Islet of Langerhans (tissue), 1 donor: Measurements from ENCODE around the gene PRKCH.

ENCODE experiments used
- FAIRE-seq: peaks from one replicate; lab custom pipeline; 2011; peaks lifted over from hg19 to GRCh38; lab: Jason Lieb, UNC

The PRKCH gene

DNA sequence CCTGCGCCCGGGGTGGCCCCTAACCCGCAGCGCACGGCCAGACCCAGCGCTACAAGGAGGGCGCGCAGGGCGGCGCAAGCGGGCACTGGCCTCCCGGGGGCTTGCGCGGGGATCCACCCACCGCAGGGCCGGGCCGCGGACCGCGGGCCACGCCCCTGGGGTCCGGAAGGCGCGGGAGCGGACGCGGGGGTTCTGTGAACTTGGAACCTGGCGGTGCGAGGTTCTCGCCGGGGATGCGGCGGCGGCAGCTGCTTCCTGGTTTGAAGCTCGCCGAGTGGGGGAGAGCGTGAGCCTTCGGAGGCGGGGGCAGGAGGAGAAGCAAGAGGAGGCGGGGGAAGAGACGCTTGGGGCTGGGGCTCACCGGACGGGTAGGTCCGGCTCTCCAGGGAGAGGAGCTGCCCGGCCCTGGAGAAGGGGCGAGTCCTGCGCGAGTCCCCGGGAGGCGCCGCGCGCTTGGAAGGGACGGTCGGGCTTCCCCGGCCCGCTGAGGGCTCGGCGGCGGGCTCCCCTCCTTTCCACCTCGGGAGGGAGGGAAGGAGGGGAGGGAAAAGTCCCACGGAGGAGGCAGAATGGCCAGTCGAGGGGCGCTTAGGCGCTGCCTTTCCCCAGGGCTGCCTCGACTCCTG, at the start of gene PRKCH:
TSS of gene PRKCH (plus strand) at position 195 of the 626 bp plus-strand sequence. CDS start 523 bp downstream, outside the sequence.
- no peak for FAIRE-seq

DNA sequence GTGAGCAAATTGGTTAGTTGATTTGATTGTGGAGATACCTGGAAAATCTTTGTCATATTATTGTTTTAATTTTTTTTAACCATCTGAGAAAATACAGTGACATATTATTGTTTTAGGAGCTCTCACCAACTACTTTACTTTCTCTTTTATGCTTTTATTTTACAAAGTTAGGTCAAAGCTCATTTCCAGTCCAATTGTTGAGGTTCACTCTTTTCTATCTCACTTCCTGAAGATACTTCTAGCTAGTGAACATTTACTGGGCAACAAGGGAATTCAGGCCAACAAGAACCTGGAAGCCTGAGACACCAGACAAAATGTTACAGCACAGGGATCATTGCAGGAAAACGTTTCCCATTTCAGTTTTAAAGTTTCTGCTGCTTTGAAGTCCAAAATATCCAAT, 44.1 kb upstream of the PRKCH start:
- FAIRE-seq: peak; percentile 49

- FAIRE-seq: no peak
Measured at GRCh38 chr14:61277784-61278183, 43.6 kb upstream of the PRKCH start.

GRCh38 chr14:61279082-61279481, 42.3 kb upstream of the PRKCH start:
- FAIRE-seq: no peak

DNA sequence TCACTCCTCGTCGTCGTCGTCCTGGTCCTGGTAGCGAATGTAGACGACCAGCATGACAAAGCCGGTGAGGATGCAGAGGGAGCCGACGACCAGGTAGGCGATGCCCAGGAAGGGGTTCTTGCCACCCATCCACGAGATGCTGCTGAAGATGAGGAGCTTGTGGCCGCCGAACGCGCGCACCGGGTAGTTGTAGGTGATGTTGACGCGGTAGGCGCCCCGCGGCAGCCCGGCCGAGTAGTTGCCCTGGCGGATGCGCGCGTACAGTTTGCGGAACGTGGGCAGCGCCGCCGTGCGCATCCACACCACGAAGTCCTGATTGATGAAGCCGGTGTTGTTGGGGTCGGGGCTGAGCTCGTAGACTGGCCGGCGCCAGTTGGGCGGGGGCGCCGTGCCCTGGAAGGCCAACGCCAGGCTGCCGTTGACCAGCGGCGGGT, 41.3 kb upstream of the PRKCH start:
- FAIRE-seq: no peak

DNA sequence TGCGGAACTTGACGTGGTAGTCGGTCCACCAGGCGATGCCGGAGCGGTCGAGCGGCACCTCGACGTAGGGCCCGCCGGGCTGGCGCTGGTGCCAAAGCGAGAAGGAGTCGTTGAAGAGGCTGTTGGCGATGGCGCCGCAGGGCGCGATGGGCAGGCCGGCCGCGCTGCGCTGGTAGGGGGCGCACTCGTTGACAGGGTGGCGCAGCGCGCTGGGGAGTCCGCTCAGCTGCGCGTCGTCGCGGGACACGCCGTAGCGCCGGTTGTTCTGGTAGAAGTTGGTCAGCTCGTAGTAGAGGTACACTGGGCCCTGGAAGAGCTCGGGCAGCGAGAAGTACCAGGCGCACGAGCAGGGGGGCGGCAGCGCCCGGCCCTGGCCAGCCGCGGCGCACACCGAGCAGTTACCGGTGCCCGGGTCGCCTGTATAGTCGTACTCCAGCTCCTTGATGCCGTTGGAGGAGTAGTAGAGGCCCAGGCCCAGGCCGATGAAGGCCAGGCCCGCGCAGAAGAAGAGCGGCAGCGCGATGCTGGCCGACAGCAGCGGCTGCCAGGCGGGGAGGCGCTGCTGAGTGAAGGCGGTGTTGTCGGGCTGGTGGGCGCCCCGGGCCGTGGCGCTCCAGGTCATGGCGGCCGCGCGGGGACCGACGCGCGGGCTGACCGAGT, 40.7 kb upstream of the PRKCH start:
- no peak for FAIRE-seq

- FAIRE-seq: peak; percentile 91
Measured at GRCh38 chr14:61281186-61281947, 40.0 kb upstream of the PRKCH start, which contains the start of gene TMEM30B. Gene TMEM30B (minus strand): TSS chr14:61281338. CDS start chr14:61281147, 191 bp downstream.

GRCh38 chr14:61281948-61282275, 39.5 kb upstream of the PRKCH start:
- peak; percentile 84 for FAIRE-seq

- no peak for FAIRE-seq
Measured at GRCh38 chr14:61282746-61283145, 38.6 kb upstream of the PRKCH start.

DNA sequence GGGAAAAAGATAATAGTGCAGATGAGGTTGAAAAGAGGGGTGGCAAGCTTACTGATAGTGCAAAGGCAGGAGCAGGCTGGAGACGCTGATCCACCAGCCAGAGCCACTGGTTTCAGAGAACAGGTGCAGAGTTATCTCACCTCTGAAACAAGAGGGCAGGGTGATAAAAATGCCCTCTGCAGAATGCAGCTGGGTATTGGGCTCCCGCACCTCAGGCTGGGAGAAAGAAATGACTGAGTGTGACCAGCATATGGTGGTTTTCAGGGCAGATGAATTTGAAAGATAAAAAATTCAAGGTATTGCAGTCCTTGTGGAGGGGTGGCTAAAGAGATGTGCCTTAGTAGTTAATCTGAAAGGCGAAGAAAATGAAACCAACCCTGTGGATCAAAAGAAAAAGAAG, 37.4 kb upstream of the PRKCH start:
- no peak for FAIRE-seq

GRCh38 chr14:61285364-61285763, 36.0 kb upstream of the PRKCH start:
- FAIRE-seq: no peak

DNA sequence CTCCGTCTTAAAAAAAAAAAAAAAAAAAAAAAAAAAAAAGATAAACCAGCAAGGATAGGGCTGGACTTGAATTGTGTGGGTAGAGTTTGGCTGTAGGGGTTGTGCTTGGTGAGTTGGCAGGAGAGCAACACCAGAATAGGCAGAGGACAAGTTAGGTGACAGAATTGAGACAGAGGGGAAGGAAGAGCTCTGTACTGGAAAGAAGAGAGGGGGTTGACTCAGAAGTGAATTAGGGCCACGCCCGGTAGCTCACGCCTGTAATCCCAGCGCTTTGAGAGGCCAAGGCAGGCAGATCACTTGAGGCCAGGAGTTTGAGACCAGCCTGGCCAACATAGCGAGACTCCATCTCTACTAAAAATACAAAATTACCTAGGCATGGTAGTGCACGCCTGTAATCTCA, 34.2 kb upstream of the PRKCH start:
- no peak for FAIRE-seq

- no peak for FAIRE-seq
Measured at GRCh38 chr14:61288228-61288627, 33.2 kb upstream of the PRKCH start.

GRCh38 chr14:61288720-61289119, 32.7 kb upstream of the PRKCH start:
- no peak for FAIRE-seq

GRCh38 chr14:61290701-61291100, 30.7 kb upstream of the PRKCH start:
- no peak for FAIRE-seq

DNA sequence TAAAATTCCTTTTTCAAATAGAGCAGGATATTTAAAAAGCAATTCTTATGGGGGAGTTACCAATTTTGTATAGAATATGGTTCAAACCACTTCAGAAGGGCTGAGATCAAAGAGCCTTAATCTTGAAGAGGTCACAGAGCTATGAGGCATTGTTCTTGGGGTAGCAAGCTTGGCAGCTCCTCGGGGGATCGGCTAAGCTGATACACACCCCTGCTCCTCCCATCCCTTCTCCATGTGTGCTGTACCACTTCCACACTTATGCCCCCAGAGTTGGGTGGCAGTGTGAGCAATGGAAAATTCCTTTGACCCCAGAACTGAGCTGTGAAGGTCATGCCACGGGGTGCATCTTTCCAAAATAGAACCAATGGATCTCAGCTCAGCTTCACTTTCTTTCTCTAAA, 25.2 kb upstream of the PRKCH start:
- no peak for FAIRE-seq

GRCh38 chr14:61296719-61297502, 24.5 kb upstream of the PRKCH start:
- FAIRE-seq: peak; percentile 98

GRCh38 chr14:61297581-61297980, 23.8 kb upstream of the PRKCH start:
- no peak for FAIRE-seq

DNA sequence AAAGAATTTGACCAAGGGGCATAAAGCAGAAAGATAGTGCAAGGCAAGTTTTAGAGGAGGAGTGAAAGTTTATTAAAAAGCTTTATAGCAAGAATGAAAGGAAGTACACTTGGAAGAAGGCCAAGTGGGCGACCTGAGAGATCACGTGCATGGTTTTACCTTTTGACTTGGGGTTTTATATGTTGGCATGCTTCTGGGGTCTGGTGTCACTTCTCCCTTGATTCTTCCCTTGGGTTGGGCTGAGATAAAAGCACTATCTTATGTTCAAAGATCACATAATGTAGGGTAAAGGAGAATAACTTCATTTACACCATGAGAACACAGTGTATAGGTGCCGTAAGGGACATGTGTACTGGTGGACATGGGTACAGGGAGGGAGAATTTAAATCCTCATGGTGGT, 22.6 kb upstream of the PRKCH start:
- FAIRE-seq: no peak

DNA sequence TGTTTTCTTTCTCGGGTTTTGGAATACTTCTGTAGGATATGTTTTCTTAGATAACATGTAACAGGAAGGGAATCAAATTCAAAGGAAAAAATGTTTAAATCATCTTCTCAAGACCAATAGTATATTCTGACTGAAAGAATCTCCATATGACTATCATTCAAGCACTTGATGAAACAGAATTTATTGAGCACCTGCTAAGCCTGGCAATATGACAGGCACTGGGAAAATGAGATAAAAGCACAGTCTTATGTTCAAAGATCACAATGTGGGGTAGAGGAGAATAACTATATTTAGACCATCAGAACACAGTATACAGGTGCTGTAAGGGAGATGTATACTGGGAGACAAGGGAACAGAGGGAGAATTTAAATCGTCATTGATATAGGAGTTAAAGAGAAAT, 21.2 kb upstream of the PRKCH start:
- FAIRE-seq: no peak

DNA sequence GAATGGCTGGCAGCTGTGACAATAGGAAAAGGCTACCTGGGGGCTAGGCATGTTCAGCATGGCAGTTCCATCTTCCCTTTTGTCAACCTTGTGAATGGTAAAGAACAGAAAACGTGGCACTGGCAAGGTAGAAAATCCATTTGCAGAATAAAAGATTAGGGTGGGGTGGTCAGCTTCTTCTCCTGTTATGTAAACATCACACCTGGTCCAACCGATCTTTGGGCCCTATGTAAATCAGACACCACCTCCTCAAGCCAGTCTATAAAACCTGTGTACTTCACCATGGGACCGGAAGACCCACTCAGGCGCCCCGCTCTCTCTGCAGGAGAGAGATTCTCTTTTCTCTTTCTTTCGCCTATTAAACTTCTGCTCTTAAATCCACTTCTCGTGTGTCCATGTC, 20.6 kb upstream of the PRKCH start:
- FAIRE-seq: no peak

DNA sequence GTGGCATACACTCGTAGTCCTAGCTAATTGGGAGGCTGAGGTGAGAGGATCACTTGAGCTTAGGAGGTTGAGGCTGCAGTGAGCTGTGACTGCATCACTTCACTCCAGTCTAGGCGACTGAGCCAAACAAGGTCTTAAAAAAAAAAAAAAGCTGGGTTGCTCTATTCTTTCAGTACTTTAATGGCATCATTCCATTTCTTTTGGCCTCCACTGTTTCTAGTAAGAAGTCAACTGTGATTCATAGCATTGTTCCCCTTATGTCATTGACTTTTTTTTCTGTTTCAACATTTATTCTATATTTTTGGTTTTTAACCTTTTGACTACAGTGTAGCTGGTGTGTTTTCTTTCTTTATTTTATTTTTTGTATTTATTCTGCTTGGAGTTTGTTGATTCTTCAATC, 16.7 kb upstream of the PRKCH start:
- FAIRE-seq: no peak

GRCh38 chr14:61308198-61308597, 13.2 kb upstream of the PRKCH start:
- FAIRE-seq: no peak
